Fibroblast of the aortic adventitia (primary cell): ENCODE results near the gene MIS18BP1. TPM values are rescaled to one million over a fixed set of nuclear protein-coding genes. Genes with fewer than 3 reads are reported as not detected.
A peak's percentile ranks its signal among the peaks of the same experiment; 100 is the strongest.
"Not testable (repeated sequence)": the region's sequence is repeated elsewhere in the genome, so short reads cannot be mapped to it uniquely, and the experiment has no call there.

Experiments used
- DNase-seq: peaks from one replicate; pipeline ENCODE4 v3.0.0-alpha.2; 2010; ENCODE audit warnings: low read depth
- H3K4me3 ChIP-seq: 2 replicates; pipeline ENCODE4 v1.5.1; 2011; ENCODE audit warnings: low read depth, mild to moderate bottlenecking, control low read depth, low read length, moderate library complexity
- total RNA-seq: library from RNA; depleted of rRNA; stranded (reverse); fragments of >200 nt; gene quantifications from 2 replicates; pipeline ENCODE4 v1.2.3, GENCODE V29; 2012; ENCODE audit warnings: low replicate concordance
- TF ChIP-seq, protein P1 (sequence below): IDR thresholded peaks from 2 replicates; pipeline ENCODE4 v1.5.1; 2011; ENCODE audit warnings: mild to moderate bottlenecking, low read length, control low read depth, inconsistent platforms; ENCODE audit not compliant: insufficient read depth

Gene MIS18BP1
- total RNA-seq: 21.1 and 45.3 TPM in 2 replicates

DNA sequence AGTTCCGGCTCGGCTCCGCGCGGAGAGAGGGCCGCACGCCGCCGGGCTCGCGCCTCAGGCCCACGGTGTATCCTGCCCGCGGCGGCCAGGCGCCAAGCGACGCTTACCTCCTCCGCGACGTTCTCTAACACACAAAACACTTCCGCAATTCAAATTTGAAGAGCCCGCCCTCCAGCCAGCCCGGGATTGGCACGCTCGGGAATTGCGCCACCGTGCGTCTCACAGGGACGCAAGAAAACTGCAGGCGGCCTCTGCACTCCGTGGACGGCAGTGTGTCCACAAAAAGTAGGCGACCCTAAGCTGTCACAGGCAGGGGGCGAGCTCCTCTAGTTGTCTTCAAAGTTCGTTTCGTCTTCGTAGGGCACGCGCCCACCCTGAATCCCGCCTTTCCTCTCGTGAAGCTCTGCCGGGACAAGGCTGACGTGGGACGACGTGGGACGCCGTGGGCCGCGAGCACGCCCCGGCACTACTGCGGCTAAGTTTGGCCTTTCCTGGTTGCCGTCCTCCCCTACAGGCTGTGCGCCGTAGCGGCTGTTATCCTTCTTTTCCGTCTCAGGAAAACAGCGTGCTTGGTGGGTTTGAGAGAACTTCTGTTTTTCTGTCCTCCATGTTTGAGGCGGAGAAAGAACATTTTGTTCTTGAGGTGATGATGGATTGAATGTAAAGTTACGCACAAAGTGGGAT, at the start of gene MIS18BP1:
Gene MIS18BP1, minus strand, starts transcription at position 133 of the 684 bp plus-strand sequence. CDS start 5,916 bp downstream, outside the sequence.
- H3K4me3 ChIP-seq: peak within 1 kb of the TSS; percentile 85
- TF ChIP-seq, protein P1, sequence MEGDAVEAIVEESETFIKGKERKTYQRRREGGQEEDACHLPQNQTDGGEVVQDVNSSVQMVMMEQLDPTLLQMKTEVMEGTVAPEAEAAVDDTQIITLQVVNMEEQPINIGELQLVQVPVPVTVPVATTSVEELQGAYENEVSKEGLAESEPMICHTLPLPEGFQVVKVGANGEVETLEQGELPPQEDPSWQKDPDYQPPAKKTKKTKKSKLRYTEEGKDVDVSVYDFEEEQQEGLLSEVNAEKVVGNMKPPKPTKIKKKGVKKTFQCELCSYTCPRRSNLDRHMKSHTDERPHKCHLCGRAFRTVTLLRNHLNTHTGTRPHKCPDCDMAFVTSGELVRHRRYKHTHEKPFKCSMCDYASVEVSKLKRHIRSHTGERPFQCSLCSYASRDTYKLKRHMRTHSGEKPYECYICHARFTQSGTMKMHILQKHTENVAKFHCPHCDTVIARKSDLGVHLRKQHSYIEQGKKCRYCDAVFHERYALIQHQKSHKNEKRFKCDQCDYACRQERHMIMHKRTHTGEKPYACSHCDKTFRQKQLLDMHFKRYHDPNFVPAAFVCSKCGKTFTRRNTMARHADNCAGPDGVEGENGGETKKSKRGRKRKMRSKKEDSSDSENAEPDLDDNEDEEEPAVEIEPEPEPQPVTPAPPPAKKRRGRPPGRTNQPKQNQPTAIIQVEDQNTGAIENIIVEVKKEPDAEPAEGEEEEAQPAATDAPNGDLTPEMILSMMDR: peak; percentile 59
- peak; percentile 96 for DNase-seq

DNA sequence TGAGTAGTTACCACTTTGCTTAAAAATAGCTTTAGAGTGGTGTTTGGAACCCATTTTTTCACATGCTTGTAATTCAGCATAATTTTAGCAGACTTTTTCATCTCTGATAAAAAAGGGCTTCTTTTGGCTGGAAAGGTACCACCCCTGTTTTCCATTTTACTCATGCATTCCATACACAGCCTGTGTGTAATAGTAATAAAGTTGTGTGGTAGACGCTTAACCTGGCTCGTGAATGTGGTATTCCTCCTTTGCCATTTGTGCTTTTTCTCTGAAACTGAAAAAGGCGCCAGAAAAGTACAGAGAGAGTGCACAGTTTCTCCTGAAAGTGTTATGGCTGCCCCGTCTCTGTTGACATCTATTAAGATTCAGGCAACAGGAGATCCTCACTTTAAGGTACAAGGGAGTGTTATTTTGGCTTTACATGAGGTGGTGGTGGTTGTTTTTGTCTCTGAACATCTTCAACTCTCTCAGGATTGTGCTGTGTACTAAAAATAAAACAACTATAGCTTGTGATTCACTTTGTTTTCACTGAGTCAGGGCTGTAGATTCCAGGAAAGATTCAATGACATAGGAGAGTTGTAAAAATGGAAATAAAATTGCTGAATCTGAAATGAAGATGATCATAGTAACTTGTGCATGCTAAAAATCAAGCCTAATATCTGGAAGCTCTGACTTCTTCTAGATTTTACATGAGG, 45.6 kb upstream of the MIS18BP1 start:
- no peak overlapping the region for H3K4me3 ChIP-seq
- TF ChIP-seq, protein P1: no peak
- DNase-seq: no peak

DNA sequence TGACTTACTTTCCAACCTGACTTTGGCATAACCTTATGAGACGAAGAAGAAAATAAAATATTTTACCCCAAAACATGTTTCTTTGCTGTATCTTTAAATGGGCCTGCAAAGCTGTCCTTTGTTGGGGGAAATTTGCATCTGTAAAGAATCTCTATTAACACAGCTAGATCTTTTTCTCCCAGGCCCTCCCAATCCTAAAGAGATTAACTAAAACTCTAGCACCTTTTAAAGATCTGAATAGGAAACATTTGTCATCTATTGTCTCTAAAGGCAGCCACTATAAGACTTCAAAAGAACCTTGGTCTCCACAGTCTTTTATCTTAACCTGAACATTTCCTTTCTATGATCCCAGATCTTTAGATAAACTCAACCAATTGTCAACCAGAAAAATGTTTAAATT, 41.8 kb upstream of the MIS18BP1 start:
- not testable (repeated sequence) for H3K4me3 ChIP-seq, DNase-seq

DNA sequence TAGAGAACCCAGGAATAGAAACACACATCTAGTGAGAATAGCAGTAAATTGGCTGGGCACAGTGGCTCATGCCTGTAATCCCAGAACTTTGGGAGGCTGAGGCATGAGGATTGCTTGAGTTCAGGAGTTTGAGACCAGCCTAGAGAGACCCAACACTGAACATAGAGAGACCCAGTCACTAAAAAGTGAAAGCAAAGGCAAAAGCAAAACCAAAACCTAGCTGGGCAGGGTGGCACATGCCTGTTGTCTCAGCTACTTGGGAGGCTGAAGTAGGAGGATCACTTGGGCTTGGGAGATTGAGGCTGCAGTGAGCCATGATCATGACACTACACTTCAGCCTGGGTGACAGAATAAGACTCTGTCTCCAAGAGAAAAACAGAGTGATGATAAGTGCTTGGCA, 37.5 kb upstream of the MIS18BP1 start:
- H3K4me3 ChIP-seq: no peak overlapping the region
- TF ChIP-seq, protein P1: no peak
- no peak for DNase-seq

DNA sequence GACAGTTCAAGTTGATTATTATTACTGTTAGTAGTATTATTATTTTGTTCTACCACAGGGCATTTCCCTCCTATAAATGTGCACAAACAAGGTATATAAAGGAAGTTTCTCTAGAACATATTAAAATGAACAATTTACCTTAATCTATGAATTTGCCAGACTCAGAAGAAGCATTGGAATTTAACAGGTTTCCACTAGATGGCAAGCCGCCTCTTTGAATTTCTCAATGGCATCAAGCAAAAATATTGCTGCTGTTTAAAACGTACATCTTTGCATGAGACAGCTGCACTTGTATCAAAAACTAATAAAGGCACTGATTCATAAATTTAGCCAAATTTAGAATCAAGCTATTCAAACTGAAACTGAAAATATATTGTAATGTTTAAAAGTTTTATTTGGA, 34.6 kb upstream of the MIS18BP1 start:
- TF ChIP-seq, protein P1: no peak
- H3K4me3 ChIP-seq: no peak overlapping the region
- DNase-seq: no peak

DNA sequence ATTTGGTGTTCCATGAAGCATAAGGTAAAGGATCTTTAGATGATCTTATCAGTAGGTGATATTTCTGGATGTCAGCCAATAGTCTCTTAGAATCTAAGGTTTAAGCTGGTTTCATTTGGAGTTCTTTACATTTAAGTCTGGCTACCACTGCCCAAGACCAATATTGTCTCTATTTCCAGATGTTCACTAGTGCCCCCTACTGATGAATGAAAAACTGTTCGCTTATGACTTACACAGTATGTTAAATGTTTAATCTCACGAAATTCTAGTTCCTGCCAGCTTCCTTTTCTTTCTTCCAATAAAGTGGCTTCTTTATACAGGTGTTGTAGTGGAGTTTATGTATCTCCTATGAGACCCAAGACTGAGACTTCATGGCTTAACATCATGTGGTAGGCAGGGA, 31.8 kb upstream of the MIS18BP1 start:
- TF ChIP-seq, protein P1: no peak
- H3K4me3 ChIP-seq: no peak overlapping the region
- DNase-seq: no peak

DNA sequence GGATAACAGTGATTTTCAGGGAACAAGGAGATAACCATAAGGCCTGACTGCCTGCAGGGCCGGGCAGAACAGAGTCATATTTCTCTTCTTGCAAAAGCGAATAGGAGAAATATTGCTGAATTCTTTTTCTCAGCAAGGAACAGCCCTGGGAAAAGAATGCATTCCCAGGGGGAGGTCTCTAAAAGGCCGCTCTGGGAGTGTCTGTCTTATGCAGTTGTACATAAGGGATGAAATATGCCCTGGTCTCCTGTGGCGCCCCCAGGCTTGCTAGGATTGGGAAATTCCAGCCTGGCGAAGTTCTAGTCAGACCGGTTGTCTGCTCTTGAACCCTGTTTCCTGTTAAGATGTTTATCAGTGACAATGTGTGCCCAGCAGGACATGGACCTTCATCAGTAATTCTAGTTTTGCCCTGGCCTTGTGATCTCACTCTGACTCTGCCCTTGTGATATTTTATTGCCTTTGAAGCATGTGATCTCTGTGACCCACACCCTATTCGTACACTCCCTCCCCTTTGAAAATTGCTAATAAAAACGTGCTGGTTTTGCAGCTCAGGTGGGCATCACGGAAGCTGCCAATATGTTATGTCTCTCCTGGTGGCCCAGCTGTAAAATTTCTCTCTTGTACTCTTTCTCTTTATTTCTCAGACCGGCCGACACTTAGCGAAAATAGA, 28.9 kb upstream of the MIS18BP1 start:
- H3K4me3 ChIP-seq: not testable (repeated sequence)

More for the DNA sequence above, 28.9 kb upstream of the MIS18BP1 start:
- not testable (repeated sequence) for DNase-seq
